DND-41 (cell line): Measurements from ENCODE around the gene ANP32B.

Experiments used
- ATAC-seq: fragments of 200-7000 bp; cut with Tn5 transposase; 3 replicates; pipeline ENCODE4 v1.9.1; 2021; ENCODE audit warnings: low read depth; ENCODE audit not compliant: insufficient read depth
- DNase-seq: peaks from one replicate; pipeline ENCODE4 v3.0.0-alpha.2; 2020
- H2AFZ ChIP-seq: 2 replicates; pipeline ENCODE4 v1.6.0; 2012; ENCODE audit warnings: low read depth, low read length
- H3K27ac ChIP-seq: 2 replicates; pipeline ENCODE4 v1.5.1; 2012; ENCODE audit warnings: low read length, inconsistent platforms
- H3K27me3 ChIP-seq: fragments of 200-600 bp; sonication (generic); 2 replicates; pipeline ENCODE4 v1.6.0; 2012; ENCODE audit warnings: low read length, mild to moderate bottlenecking, inconsistent platforms; ENCODE audit not compliant: insufficient read depth, poor library complexity
- H3K36me3 ChIP-seq: 2 replicates; pipeline ENCODE4 v1.5.1; 2012; ENCODE audit warnings: low read length, inconsistent platforms; ENCODE audit not compliant: insufficient read depth
- H3K4me1 ChIP-seq: 2 replicates; pipeline ENCODE4 v1.5.1; 2012; ENCODE audit warnings: mild to moderate bottlenecking, low read length; ENCODE audit not compliant: insufficient read depth
- H3K4me2 ChIP-seq: 2 replicates; pipeline ENCODE4 v1.6.0; 2012; ENCODE audit warnings: mild to moderate bottlenecking, moderate library complexity, low read length, inconsistent platforms; ENCODE audit not compliant: insufficient read depth
- H3K4me3 ChIP-seq, 2 experiments: fragments of 200-600 bp in 1 of 2; shearing (Covaris generic) in 1 of 2; 2 replicates each; pipeline ENCODE4 v1.5.1; 2012 to 2016; ENCODE audit warnings: inconsistent platforms in 2 of 2, low read length in 2 of 2, mild to moderate bottlenecking in 2 of 2, low read depth in 1 of 2, moderate library complexity in 1 of 2
- H3K79me2 ChIP-seq: 2 replicates; pipeline ENCODE4 v1.6.0; 2012; ENCODE audit warnings: low read length, inconsistent platforms; ENCODE audit not compliant: insufficient read depth
- H3K9ac ChIP-seq: 2 replicates; pipeline ENCODE4 v1.6.0; 2012; ENCODE audit warnings: low read depth, mild to moderate bottlenecking, inconsistent platforms, low read length, moderate library complexity
- H3K9me3 ChIP-seq: 2 replicates; pipeline ENCODE4 v1.5.1; 2012; ENCODE audit warnings: low read length, moderate library complexity, mild to moderate bottlenecking, inconsistent platforms; ENCODE audit not compliant: insufficient read depth, severe bottlenecking
- H4K20me1 ChIP-seq: 2 replicates; pipeline ENCODE4 v1.6.0; 2012; ENCODE audit warnings: low read length; ENCODE audit not compliant: insufficient read depth
- EZH2 ChIP-seq: IDR thresholded peaks from 3 replicates; pipeline ENCODE4 v1.6.1; 2012; ENCODE audit warnings: borderline replicate concordance, low read depth, mild to moderate bottlenecking, moderate library complexity, low read length, inconsistent platforms; ENCODE audit not compliant: severe bottlenecking
- TF ChIP-seq, protein P1 (sequence below): IDR thresholded peaks from 2 replicates; pipeline ENCODE4 v1.5.1; 2012; ENCODE audit warnings: borderline replicate concordance, low read length, moderate library complexity, mild to moderate bottlenecking; ENCODE audit not compliant: poor library complexity, severe bottlenecking; ENCODE audit errors: extremely low read depth

Gene ANP32B

GRCh38 chr9:98043915-98044314 lies 60.8 kb downstream of the ANP32B start:
- H3K9ac ChIP-seq, result no peak overlapping the region
- H2AFZ ChIP-seq, result no peak overlapping the region
- no peaks in the 10 kb centered on the region for H3K27me3 ChIP-seq
- TF ChIP-seq, protein P1, sequence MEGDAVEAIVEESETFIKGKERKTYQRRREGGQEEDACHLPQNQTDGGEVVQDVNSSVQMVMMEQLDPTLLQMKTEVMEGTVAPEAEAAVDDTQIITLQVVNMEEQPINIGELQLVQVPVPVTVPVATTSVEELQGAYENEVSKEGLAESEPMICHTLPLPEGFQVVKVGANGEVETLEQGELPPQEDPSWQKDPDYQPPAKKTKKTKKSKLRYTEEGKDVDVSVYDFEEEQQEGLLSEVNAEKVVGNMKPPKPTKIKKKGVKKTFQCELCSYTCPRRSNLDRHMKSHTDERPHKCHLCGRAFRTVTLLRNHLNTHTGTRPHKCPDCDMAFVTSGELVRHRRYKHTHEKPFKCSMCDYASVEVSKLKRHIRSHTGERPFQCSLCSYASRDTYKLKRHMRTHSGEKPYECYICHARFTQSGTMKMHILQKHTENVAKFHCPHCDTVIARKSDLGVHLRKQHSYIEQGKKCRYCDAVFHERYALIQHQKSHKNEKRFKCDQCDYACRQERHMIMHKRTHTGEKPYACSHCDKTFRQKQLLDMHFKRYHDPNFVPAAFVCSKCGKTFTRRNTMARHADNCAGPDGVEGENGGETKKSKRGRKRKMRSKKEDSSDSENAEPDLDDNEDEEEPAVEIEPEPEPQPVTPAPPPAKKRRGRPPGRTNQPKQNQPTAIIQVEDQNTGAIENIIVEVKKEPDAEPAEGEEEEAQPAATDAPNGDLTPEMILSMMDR, result no peak
- TF ChIP-seq EZH2, result no peak
- H3K27ac ChIP-seq, result no peak overlapping the region
- no peak overlapping the region for H3K4me3 ChIP-seq
- ATAC-seq (no peak), DNase-seq (no peak)
- H3K79me2 ChIP-seq, result peaks cover 37% of the 10 kb centered on the region
- H4K20me1 ChIP-seq, result no peaks in the 10 kb centered on the region
- peaks cover 30% of the 10 kb centered on the region for H3K4me1 ChIP-seq
- H3K4me2 ChIP-seq, result no peak overlapping the region
- H3K9me3 ChIP-seq, result no peaks in the 10 kb centered on the region
- H3K36me3 ChIP-seq, result peaks cover 3% of the 10 kb centered on the region; the same call in 1 of the 2 replicates

- peak overlapping the region; percentile 52 to 71 for H3K4me3 ChIP-seq
- peak overlapping the region; percentile 71 for H3K4me2 ChIP-seq
- H3K9me3 ChIP-seq, result no peaks in the 10 kb centered on the region
- no peaks in the 10 kb centered on the region for H3K27me3 ChIP-seq
- peak overlapping the region; percentile 78 for H2AFZ ChIP-seq
- peak; percentile 93 for ATAC-seq
- H3K9ac ChIP-seq, result peak overlapping the region; percentile 65
- TF ChIP-seq EZH2, result no peak
- TF ChIP-seq, protein P1, result no peak
- H3K36me3 ChIP-seq, result peaks cover 3% of the 10 kb centered on the region; the same call in 1 of the 2 replicates
- peak overlapping the region; percentile 81 for H3K27ac ChIP-seq
- DNase-seq, result peak; percentile 50
- H4K20me1 ChIP-seq, result no peaks in the 10 kb centered on the region
- H3K4me1 ChIP-seq, result peaks cover 30% of the 10 kb centered on the region
- H3K79me2 ChIP-seq, result peaks cover 49% of the 10 kb centered on the region
Observed at GRCh38 chr9:98045234-98046179, 62.4 kb downstream of the ANP32B start.

DNA sequence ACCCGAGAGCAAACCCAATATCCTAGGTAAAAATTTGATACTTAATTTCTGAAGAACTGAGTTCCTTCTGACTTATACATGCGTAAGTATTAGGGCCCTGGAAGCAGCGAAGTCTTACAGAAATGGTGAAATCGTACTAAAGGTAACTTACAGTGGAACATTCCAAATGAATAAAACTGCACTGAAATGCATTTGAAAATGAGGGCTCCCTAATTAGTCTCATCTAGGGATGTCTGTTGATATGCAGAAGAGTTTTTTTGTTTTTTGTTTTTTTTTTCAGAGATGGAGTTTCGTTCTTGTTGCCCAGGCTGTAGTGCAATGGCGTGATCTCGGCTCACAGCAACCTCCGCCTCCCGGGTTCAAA lies 63.0 kb downstream of the ANP32B start:
- H4K20me1 ChIP-seq, result no peaks in the 10 kb centered on the region
- peak overlapping the region; percentile 81 for H3K27ac ChIP-seq
- peaks cover 51% of the 10 kb centered on the region for H3K79me2 ChIP-seq
- H3K36me3 ChIP-seq, result peaks cover 3% of the 10 kb centered on the region; the same call in 1 of the 2 replicates
- H2AFZ ChIP-seq, result no peak overlapping the region
- H3K27me3 ChIP-seq, result no peaks in the 10 kb centered on the region
- peaks cover 30% of the 10 kb centered on the region for H3K4me1 ChIP-seq
- ATAC-seq (no peak), DNase-seq (no peak)
- peak overlapping the region; percentile 65 for H3K9ac ChIP-seq
- H3K9me3 ChIP-seq, result no peaks in the 10 kb centered on the region
- peak overlapping the region; percentile 52 to 71; a peak in 3 of 4 replicates for H3K4me3 ChIP-seq
- peak overlapping the region; percentile 71 for H3K4me2 ChIP-seq
- TF ChIP-seq, protein P1, result no peak
- TF ChIP-seq EZH2, result no peak
